Activated CD4-positive, alpha-beta T cell treated with anti-CD3 and anti-CD28 coated beads for 24 hours (primary cell): ENCODE measurements around the gene SPDYE3.
"Not testable (repeated sequence)": the region's sequence is repeated elsewhere in the genome, so short reads cannot be mapped to it uniquely, and the experiment has no call there.

ENCODE experiments used
- DNase-seq, 2 donors: peaks; one replicate each; pipeline ENCODE4 v3.0.0-alpha.2; 2020; ENCODE audit warnings: low read depth in 2 of 2

The SPDYE3 gene

GRCh38 chr7:100287191-100287969, 20.1 kb upstream of the SPDYE3 start:
- not testable (repeated sequence) for DNase-seq

- DNase-seq, result not testable (repeated sequence)
Observed at GRCh38 chr7:100288258-100288657, 19.2 kb upstream of the SPDYE3 start.

GRCh38 chr7:100292162-100292561, 15.3 kb upstream of the SPDYE3 start:
- not testable (repeated sequence) for DNase-seq

- DNase-seq, result not testable (repeated sequence)
Observed at GRCh38 chr7:100295269-100295668, 12.2 kb upstream of the SPDYE3 start.

- not testable (repeated sequence) for DNase-seq
Observed at GRCh38 chr7:100297852-100298631, 9.5 kb upstream of the SPDYE3 start.

- DNase-seq, result not testable (repeated sequence)
Observed at GRCh38 chr7:100298632-100298895, 8.9 kb upstream of the SPDYE3 start.

- DNase-seq, result not testable (repeated sequence)
Observed at GRCh38 chr7:100304526-100304925, 3.0 kb upstream of the SPDYE3 start.

- not testable (repeated sequence) for DNase-seq
Observed at GRCh38 chr7:100318329-100318728, 10.8 kb downstream of the SPDYE3 start.

GRCh38 chr7:100321648-100322047, 14.1 kb downstream of the SPDYE3 start:
- DNase-seq, result not testable (repeated sequence)

GRCh38 chr7:100324194-100324593, 16.7 kb downstream of the SPDYE3 start:
- DNase-seq, result not testable (repeated sequence)

- not testable (repeated sequence) for DNase-seq
Observed at GRCh38 chr7:100325671-100326070, 18.2 kb downstream of the SPDYE3 start.

GRCh38 chr7:100326914-100327313, 19.4 kb downstream of the SPDYE3 start:
- not testable (repeated sequence) for DNase-seq

- DNase-seq, result peak; percentile 68 to 76
Observed at GRCh38 chr7:100335566-100336466, 28.3 kb downstream of the SPDYE3 start.

- not testable (repeated sequence) for DNase-seq
Observed at GRCh38 chr7:100338083-100338696, 30.7 kb downstream of the SPDYE3 start.

GRCh38 chr7:100341286-100341685, 33.8 kb downstream of the SPDYE3 start:
- not testable (repeated sequence) for DNase-seq

- DNase-seq, result no peak
Observed at GRCh38 chr7:100342765-100343164, 35.3 kb downstream of the SPDYE3 start.

- not testable (repeated sequence) for DNase-seq
Observed at GRCh38 chr7:100344124-100344559, 36.6 kb downstream of the SPDYE3 start.

- peak; percentile 52 to 66 for DNase-seq
Observed at GRCh38 chr7:100344560-100345287, 37.2 kb downstream of the SPDYE3 start.

GRCh38 chr7:100345288-100345672, 37.8 kb downstream of the SPDYE3 start:
- DNase-seq, result peak; percentile 36 to 51

- no peak for DNase-seq
Observed at GRCh38 chr7:100346921-100347320, 39.4 kb downstream of the SPDYE3 start.

GRCh38 chr7:100348805-100349204, 41.3 kb downstream of the SPDYE3 start:
- DNase-seq, result no peak
